ENCODE results near the gene SPG7.

DNA sequence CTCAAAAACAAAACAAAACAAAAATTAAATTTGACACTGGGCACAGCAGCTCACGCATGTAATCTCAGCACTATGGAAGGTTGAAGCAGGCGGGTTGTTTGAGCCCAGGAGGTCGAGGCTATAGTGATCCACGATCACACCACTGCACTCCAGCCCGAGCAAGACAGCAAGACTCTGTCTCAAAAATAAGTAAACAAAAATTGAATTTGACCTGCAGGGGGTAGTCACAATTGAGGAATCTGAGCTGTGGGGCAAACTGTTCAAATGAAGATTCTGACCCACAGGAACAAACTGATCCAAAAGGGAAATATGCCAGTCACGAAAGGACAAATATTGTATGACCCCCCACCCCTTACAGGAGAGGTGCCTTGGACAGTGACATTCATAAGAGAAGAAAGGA, 47.6 kb upstream of the SPG7 start:
- TF ChIP-seq POLR2AphosphoS5 (IDR thresholded peaks at IDR 0.05; ENCODE audit: low read depth, low read length) (no peak), POLR2A (IDR thresholded peaks at IDR 0.05; ENCODE audit: low read depth, low read length) (no peak), SPI1 (IDR thresholded peaks at IDR 0.05; ENCODE audit: low read depth, low read length) (no peak)
